Activated T-cell treated with anti-CD3 and anti-CD28 coated beads, Interleukin-2, amount 50 U/mL, for 48 hours (primary cell): ENCODE data around the gene DNMT3B.
A peak's percentile ranks its signal among the peaks of the same experiment; 100 is the strongest.
"Not testable (repeated sequence)": the region's sequence is repeated elsewhere in the genome, so short reads cannot be mapped to it uniquely, and the experiment has no call there.

Experiments
- DNase-seq, 2 experiments: peaks; one replicate each; pipeline ENCODE4 v3.0.0-alpha.2; 2020

Gene DNMT3B

GRCh38 chr20:32763202-32764004 lies 1.2 kb downstream of the DNMT3B start:
- no peak for DNase-seq

GRCh38 chr20:32764005-32764960 lies 2.1 kb downstream of the DNMT3B start:
- no peak for DNase-seq

DNA sequence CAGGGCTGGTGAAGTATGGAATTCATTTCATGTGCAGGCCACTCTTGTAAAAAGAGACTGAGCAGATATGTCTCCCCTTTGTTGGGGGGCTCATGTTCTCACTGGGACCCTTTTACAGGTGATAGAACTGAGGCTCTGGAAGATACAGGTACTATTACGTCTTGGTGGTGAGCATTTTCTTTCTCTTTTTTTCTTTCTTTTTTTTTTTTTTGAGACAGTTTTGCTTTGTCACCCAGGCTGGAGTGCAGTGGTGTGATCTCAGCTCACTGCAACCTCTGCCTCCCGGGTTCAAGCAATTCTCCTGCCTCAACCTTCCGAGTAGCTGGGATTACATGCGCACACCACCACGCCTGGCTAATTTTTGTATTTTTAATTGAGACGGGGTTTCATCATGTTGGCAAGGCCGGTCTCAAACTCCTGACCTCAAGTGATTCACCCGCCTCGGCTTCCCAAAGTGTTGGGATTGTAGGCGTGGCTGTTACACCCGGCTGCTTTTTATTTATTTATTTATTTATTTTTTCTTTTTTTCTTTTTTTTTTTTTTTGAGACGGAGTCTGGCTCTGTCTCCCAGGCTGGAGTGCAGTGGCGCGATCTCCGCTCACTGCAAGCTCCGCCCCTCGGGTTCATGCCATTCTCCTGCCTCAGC lies 3.2 kb downstream of the DNMT3B start:
- DNase-seq: not testable (repeated sequence)

DNA sequence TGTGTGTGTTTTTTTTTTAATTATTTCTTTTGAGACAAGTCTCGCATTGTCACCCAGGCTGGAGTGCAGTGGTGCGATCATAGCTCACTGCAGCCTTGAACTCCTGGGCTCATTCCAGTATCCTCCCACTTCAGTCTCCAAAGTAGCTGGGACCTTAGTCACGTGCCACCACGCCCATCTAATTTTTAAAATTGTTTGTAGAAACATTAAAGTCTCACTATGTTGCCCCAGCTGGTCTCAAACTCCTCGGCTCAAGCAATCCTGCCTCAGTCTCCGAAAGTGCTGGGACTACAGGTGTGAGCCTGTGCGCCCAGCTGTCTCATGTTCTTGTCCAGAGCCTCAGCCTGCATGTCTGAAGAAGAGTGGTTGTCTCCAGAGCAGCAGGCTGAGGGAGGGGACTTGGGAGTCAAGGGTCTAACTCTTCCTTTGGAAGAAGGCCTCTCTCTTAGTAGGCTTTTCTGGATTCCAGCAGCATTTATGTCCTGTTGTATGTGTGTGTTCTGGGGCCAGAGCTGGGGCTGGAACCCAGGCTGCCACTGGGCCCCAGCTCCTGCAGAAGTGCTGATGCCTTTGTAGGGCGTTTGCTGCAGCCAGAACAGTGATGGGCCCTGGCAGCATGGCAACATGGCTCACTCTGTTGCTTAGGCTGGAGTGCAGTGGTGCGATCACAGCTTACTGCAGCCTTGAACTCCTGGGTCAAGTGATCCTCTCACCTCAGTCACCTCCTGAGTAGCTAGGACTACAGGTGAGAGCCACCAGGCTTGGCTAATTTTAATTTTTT lies 5.4 kb downstream of the DNMT3B start:
- no peak for DNase-seq

- no peak for DNase-seq
Observed at GRCh38 chr20:32772046-32772445, 9.9 kb downstream of the DNMT3B start.

GRCh38 chr20:32773223-32773622 lies 11.0 kb downstream of the DNMT3B start:
- DNase-seq: no peak

GRCh38 chr20:32773855-32774254 lies 11.7 kb downstream of the DNMT3B start:
- DNase-seq: no peak

GRCh38 chr20:32775336-32775991 lies 13.3 kb downstream of the DNMT3B start:
- no peak for DNase-seq

- no peak for DNase-seq
Observed at GRCh38 chr20:32777177-32777956, 15.2 kb downstream of the DNMT3B start.

GRCh38 chr20:32779500-32780211 lies 17.5 kb downstream of the DNMT3B start:
- no peak for DNase-seq

- DNase-seq: no peak
Observed at GRCh38 chr20:32780278-32780677, 18.1 kb downstream of the DNMT3B start.

DNA sequence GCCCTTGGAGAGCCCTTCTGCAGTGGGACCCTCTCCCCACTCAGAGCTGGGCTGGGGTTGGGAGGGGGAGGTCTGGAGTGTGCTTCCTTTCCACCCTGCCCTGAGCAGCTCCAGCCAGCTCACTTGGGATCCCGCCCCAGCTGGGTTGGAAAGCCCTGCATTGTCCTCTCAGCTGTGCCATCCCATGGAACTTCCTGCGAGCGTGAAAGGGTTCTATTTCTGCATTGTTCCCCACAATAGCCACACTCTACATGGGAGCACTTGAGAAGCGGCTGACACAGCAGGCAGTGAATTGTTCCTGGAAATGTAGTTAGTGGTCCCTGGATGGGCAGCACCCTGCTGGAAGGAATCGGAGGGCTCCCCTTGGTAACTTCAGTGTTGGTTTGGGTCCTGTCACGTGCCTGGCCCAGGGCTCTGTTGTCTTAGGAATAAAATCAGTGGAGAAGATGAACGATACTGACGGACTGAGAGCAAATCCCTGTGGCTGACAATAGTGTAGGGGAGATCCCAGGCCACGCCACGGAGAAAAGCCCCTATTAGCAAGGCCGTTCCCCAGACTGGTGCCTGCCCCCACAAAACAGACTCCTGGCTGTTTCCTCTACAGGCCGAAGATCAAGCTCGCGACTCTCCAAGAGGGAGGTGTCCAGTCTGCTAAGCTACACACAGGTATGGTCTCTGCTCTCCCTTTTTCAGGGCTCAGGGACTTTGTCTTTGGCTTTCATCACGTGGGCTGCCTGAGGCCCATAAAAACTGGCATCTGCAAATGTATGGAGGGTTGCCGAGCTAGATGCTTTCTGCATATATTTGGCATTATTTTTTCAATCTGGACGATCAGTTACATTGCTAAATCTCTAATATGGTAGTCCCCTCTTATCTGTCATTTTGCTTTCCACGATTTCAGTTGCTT lies 18.8 kb downstream of the DNMT3B start:
- no peak for DNase-seq

DNA sequence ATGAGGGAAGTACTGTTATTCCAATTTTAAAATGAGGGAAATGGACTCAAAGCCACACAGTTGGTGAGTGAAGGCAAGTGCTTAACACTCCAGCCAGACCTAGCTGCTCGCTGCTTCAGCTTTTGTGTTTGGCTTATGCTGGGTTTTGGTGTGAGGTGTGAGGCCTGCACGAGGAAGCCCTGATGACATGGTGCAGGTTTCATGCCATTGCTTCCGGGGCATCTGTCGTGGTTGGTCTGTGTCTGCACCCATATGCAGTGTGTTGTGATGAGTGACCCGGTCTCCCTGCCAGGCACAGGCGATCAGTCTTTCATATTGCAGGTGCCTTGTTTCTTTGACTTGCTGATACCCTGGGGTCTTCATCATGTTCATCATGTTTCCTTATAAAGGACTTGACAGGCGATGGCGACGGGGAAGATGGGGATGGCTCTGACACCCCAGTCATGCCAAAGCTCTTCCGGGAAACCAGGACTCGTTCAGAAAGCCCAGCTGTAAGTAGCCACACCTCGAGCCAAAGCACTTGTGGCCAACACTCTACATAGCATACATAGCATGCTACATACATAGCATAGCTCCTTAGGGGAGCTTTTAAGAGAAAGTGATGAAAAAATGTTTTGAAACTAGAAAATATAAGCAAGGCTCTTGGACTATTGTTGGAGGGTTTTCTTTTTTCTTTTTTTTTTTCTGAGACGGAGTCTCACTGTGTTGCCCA lies 22.3 kb downstream of the DNMT3B start:
- no peak for DNase-seq

DNA sequence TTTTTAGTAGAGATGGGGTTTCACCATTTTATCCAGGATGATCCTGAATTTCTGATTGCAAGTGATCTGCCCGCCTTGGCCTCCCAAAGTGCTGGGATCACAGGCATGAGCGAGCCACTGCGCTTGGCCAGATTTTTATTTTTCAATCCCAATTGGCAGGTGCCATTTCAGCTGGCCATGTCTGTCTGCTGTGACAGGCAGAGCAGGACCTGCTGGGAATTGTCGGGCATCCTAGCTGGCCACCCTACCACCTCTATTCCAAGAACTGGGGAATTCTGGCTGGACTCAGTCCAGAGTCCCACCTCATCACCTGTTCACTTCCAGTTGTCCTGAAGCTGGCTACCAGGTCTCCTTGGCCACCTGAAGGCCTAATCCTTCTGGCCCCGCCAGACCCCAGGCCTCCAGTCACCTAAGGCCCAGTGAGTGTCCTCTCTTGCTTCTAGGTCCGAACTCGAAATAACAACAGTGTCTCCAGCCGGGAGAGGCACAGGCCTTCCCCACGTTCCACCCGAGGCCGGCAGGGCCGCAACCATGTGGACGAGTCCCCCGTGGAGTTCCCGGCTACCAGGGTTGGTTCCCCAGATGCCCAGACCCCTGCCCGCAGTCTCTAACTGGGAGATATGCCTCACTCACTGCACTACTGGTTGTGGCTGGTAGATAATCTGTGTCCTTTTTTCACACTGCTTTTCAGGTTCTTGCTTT lies 24.0 kb downstream of the DNMT3B start:
- DNase-seq: no peak

- DNase-seq: no peak
Observed at GRCh38 chr20:32787168-32787567, 25.0 kb downstream of the DNMT3B start.

- peak; percentile 78 to 79 for DNase-seq
Observed at GRCh38 chr20:32789896-32790750, 27.9 kb downstream of the DNMT3B start.

GRCh38 chr20:32790751-32791057 lies 28.5 kb downstream of the DNMT3B start:
- no peak for DNase-seq
